GM18520 (cell line): Measurements from ENCODE around the gene CHCHD6.

ENCODE experiments used
- ATAC-seq: cut with Tn5 transposase; IDR thresholded peaks from one replicate; pipeline ENCODE4 v1.9.1; 2021; ENCODE audit not compliant: unreplicated experiment

Gene CHCHD6

GRCh38 chr3:127003175-127003555 is 299.1 kb downstream of the CHCHD6 start:
- no peak for ATAC-seq

- no peak for ATAC-seq
Observed at GRCh38 chr3:127003601-127004280, 299.7 kb downstream of the CHCHD6 start.

GRCh38 chr3:127004641-127005397 is 300.8 kb downstream of the CHCHD6 start:
- ATAC-seq: no peak

GRCh38 chr3:127005864-127006500 is 301.9 kb downstream of the CHCHD6 start:
- no peak for ATAC-seq

GRCh38 chr3:127006781-127007436 is 302.9 kb downstream of the CHCHD6 start:
- ATAC-seq: no peak

- no peak for ATAC-seq
Observed at GRCh38 chr3:127008236-127008635, 304.2 kb downstream of the CHCHD6 start.

GRCh38 chr3:127009531-127009930 is 305.5 kb downstream of the CHCHD6 start:
- ATAC-seq: no peak
